Cortex of kidney (tissue), 1 donor: ENCODE data around the gene GABBR2.
"Not testable (repeated sequence)": the region's sequence is repeated elsewhere in the genome, so short reads cannot be mapped to it uniquely, and the experiment has no call there.

ENCODE experiments used
- DNase-seq: peaks from one replicate; lab custom pipeline; 2025; lab: John Stamatoyannopoulos, UW

The GABBR2 gene

DNA sequence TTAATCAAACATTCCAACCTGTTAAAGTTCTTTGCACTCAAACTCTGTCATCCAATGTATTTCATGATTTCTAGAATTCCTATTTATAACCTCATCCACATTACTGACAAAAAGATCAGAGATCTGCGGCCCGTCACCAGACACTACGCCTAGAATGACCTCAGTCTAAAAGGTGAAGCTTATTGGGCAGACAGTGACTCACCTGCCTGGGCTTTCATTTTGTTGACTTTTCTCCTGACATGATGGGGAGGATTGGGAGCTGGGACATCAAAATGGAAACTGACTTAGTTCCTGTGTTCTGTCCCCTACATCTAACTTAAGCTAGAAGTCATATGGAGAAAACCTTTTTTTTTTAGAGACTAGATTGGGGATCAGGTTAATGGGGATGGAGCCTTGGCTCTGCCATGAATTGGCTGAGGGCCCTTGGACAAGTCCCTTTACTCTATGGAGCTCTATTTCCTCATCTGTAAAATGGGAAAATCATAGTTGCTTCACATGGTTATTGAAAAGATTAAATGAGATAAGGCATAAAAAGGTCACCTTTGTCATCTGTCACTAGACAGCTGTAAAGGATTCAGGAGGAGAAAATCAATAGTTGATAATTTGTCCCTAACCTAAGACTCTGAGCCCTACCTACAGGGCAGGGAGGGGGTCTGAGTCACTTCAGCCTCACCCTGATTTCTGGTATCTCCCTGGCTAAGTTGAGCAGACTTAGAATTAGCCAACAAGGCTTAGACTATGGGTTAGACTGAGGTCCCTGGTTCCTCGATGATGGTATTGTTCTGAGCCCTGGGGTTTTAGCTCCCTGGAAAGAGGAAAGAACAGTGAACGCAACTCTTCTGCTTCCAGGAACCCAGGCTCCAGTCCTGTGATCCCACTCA lies 228.5 kb downstream of the GABBR2 start:
- DNase-seq, result no peak

DNA sequence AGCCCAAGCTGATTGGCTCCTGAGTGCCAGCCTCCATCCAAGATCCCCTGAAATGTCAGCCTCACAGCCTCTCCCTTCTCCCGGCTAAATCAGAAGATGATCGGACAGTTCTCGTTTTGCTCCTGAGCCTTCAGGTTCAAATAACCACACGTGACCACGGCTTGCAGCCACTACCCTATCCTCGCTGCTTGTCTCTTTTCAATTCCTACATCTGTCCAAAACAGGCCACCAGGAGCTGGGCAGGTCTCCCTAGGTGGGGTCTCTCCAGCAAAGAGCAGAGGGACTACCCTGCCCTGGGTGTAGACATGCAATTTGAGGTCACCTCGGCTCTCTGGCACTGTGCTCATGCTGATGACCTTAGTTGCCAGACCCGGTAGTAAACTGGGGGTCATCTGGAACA lies 229.3 kb downstream of the GABBR2 start:
- no peak for DNase-seq

DNA sequence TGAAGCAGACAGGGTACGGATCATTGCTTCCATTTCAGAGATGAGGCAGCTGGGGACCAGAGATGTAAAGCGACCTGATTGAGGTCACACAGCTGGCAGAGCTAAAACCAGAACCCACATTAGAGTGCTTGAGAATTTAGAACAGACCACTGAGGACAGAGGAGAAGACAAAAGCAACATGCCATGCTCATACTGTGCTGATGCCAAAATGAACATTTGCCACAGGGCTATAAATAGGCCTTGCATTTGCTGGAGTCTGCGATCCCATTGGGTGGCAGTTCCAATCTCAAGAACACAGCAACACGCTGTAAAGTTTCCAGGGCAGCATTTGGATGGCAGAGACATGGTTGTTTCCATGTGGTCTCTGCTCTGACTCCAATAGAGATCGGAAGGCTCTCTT lies 230.9 kb downstream of the GABBR2 start:
- no peak for DNase-seq

DNA sequence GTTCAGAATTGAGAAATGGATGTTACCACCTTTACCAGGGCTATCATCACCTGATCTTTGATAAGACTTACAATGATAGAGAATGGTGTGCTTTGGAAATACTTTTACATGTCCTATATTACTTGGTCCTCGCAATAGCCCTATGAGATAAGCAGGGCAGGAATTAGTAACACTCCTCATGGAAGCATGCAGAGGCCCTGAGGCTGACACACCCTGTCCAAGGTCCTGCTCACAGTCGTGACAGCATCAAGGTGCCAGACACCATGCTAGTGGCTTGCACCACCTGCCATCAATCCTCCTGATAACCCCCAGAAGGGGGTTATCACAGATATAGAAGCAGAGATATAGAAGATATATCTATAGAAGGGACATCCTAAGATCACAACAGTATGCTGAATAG lies 236.5 kb downstream of the GABBR2 start:
- no peak for DNase-seq

DNA sequence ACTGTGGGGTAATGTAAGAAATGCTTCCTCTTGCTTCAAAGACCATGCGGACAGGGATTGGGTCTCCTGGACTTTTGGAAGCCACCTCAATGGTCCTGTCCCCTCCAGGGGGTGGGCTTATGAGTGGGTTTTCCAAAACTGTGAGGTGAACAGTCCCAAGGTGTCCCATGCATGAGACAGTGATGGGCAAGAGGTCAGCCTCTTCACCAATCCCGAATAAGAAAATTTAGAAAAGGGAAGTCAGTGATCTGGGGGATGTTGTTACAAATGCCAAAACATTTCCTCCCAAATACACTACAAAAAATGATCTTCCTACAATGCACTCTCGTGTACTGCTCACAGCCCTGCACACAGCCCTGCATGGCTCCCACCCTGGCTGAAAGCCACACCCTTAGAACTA lies 237.6 kb downstream of the GABBR2 start:
- DNase-seq, result no peak

DNA sequence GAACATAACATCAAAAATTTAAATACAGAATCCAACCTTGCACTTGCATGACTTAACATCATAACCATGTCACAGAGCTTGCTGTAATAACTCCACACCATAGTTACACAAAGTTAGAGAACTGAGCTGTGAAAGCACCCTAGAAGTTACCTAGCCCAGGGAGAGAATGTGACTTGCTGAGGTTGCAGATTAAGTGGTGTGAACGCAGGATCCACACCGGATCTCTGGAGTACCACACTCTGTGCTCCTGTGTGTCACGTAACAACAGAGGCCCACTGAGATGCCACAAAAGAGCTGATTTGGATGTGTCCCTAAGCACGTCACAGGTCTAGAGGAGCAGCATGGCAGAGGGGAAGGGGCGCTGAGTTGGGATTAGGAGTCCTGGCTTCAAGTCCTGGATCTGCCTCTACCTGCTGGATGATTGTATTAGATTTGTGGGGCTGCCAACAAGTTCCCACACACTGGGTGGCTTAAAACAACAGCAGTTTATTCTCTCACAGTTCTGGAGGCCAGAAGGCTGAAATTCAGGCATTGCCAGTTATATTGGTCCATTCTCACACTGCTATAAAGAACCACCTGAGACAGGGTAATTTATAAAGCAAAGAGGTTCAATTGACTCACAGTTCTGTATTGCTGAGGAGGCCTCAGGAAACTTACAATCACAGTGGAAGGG lies 240.0 kb downstream of the GABBR2 start:
- no peak for DNase-seq

DNA sequence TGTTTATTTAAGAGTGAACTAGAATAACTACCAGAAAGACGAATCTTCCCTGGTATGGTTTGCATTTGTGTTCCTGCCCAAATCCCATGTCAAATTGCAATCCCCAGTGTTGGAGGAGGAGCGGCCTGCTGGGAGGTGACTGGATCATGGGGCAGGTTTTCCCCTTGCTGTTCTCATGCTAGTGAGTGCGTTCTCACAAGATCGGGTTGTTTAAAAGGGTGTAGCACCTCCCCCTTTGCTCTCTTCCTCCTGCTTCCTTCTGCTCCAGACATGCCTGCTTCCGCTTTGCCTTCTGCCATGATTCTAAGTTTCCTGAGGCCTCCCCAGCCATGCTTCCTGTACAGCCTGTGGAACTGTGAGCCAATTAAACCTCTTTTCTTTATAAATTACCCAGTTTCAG lies 242.9 kb downstream of the GABBR2 start:
- no peak for DNase-seq

DNA sequence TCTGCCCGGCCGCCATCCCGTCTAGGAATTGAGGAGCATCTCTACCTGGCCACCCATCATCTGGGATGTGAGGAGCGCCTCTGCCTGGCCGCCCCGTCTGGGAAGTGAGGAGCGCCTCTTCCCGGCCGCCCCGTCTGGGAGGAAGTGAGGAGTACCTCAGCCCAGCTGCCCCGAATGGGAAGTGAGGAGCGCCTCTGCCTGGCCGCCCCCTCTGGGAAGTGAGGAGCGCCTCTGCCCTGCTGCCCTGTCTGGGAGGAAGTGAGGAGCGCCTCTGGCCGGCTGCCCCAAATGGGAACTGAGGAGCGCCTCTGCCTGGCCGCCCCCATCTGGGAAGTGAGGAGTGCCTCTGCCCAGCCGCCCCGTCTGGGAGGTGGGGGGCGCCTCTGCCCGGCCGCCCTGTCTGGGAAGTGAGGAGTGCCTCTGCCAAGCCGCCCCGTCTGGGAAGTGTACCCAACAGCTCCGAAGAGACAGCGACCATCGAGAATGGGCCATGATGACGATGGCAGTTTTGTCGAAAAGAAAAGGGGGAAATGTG lies 244.5 kb downstream of the GABBR2 start:
- not testable (repeated sequence) for DNase-seq

DNA sequence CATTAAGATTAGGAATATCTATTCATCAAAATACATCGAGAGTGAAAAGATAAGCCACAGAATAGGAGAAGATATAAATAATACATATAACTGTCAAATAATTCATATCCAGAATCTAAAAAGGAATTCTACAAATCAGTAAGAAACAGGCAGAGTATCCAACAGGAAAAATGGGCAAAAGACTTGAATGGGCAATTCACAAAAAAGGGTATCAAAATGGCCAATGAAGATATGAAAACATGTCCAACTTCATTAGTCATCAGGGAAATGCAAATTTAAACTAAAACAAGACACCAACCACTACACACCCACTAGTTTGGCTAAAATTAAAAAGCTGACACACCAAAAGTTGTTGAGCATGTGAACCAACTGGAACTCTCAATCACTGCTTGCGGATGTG lies 246.4 kb downstream of the GABBR2 start:
- no peak for DNase-seq

DNA sequence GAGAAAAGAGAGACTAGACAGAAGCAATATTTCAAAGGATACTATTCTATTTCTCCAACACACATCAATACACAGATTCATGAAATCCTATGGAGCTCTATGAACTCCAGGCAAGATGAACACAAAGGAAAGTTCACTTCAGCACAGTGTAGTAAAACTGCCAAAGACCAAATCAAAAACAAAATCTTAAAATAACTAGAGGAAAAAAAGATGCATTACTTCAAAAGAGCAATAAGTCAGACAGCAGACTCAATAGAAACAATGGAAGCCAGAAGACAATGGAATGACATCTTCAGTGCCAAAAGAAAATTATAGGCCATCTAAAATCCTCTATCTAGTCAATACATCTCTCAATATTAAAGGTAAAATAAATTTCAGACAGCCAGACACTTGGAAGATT lies 248.0 kb downstream of the GABBR2 start:
- DNase-seq, result no peak

DNA sequence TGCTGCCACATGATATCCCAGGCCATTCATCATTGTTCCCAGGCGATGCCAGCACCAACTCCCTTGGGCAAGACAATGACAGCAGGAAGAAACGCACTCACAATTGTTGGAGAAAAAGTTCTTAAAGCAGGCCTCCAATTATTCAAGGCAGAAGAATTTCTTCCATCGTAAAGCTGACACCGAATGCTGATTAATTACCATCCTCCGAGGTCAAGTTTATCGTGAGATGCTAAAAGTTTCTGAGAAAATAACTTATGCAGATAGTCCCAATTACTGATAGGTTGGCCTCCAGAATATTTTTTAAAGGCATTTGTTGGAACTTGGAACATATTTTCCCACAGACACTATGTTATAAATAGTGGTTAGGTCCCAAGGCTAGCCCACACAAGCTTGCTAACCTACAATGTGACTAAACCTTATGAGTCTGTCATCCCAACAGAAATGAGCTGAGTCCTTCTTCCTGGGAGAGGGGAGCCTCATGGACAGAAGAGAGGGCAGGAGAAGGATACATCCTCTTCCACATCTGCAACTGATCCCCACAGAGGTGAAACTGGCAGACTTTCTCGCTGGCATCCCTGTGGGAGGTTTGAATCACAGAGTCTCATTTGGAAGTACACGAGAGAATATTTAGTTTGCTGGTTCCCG lies 250.9 kb downstream of the GABBR2 start:
- DNase-seq, result no peak

DNA sequence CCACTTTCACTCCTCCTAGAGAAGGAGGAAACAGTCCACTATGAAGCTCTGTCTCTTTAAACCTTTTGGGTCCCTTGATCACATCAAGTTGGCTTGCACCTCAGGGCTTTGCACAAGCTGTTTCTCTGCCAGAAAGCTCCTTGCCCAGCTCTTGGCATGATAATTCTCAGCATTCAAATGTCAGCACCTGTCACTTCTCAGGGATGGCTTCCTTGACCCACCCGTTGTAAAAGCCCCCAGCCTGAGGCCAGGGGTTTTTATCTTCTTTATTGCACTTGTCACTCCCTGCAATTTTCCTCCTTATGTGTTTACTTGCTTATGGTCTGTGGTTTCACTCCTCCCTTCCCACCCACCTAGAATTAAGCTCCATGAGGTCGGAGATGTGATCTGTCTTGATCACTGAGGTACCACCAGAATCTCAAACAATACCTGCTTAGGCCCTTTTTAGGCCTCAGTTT lies 252.6 kb downstream of the GABBR2 start:
- DNase-seq, result no peak

DNA sequence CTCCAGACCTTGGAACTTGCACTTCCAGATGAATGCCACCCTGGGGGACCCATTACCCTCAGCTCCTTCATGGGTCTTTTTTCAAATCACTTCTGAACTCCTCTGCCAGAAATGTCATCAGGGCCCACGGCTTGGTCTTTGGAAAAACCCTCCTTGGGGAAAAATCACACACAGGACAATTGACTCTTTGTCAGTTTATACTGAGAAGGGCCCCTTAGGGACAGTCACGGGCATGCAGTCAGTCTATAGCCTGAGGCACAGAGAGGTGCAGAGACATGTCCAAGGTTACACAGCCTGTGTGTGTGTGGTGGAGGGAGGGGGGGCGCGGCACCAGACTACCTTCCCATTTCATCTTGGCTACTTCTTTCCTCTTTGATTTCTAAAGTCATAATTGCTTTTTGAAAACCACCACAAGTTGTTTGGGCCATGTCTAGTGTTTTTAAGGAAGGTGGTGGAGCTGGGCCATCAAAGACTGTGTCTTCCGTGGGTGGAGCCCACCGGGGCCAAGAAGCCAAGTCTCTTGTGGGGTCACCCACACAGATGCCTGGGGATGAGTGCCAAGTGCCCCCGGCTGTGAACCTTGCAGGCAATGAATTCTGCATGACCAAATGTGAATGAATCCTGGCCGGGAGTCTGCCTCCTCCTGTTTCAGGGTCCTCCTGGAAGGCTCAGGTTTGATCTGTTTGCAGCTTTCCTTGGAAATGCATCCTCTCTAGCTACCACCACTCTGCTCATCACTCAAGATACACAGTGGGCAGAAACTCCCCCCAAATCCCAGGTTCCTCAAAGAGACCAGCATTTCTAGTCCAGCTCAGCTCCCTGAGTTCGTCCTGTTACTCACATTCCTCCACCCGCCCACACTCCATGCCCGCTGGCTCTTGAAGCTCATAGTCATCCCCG lies 253.2 kb downstream of the GABBR2 start:
- DNase-seq, result no peak

DNA sequence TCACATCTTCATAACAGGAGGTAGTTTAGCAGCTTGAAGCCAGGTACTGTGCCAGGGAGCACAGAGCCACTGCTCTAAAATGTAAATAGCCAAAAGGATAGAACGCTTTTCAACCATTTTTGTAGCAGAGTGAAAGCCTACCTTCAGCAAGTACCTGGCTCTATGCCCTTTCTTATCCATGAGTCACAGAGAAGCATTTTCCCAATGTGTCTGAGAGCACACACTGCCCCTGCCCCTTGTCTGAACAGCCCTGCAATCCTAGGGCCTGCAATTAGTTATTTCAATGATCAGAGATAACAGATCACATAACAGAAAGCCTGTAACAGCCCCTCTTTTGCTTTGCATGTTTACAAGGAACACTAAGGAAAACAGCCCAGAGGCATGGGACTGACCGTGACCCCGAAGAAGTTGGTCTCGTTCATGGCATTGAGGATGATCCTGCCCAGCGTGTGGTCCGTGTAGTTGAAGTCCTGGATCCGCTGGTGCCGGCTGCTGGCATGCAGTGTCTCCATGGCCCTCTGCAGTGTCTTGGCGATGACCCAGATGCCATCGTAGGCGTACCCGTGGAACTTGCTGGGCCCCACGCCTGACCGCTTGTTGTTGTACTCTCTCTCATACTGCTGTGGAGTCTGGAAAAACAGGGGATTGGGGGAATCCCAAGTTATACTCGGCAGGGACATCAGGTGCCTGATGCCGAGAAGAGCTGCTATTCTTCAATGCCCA lies 255.0 kb downstream of the GABBR2 start:
- DNase-seq, result no peak

DNA sequence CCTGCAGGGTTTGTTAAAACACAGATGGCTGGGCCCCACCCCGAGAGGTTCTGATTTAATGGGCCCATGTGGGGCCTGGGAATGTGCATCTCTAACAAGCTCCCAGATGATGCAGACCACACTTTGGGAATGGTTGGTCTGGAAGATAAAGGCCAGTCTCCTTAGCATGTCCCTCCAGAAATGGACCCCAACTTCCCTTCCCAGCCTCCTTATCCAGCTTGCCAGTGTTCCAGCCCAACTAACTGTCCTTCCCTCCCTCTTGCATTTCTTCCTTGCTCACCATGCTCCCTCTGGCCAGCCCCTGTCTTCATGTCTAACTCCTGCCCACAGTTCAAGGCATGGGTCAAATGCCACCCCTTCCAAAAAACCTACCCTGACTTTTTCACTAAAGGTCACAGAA lies 257.2 kb downstream of the GABBR2 start:
- no peak for DNase-seq

DNA sequence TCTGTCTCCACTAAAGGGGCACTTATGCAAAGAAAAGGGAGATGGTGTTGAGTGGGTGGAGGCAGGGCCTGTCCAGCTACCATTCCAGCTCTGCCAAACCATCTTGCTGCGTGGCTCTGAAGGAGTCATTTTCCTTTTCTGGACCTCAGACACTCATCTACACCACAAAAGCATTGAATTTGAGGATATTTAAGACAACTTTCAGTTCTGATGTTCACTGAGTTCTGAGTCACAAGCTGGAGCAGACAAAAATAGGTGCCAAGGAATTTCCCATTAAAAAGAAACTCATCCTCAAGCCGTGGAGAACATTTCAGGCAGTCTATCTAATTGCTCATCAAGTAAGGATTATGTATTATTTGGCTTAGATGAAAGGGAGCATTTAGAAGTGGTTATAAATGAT lies 258.2 kb downstream of the GABBR2 start:
- DNase-seq, result no peak

DNA sequence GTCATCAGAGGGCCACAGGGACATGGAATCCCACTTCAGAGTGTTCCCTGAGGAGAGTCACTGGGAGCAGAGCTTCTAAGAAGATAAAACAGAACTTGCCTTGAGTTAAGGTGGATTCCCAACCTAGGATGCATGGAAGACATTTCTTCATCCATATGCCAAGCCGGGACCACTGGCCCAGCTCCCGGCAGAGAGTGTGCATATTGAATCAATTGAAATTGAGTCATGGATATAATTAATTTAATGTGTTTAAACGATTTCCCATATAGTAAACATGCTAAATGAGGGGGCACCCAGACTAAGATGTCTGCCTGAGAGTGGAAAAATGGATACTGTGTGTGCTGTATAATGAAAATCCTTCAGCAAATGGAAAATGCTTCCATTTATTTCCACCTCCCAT lies 258.9 kb downstream of the GABBR2 start:
- DNase-seq, result no peak

DNA sequence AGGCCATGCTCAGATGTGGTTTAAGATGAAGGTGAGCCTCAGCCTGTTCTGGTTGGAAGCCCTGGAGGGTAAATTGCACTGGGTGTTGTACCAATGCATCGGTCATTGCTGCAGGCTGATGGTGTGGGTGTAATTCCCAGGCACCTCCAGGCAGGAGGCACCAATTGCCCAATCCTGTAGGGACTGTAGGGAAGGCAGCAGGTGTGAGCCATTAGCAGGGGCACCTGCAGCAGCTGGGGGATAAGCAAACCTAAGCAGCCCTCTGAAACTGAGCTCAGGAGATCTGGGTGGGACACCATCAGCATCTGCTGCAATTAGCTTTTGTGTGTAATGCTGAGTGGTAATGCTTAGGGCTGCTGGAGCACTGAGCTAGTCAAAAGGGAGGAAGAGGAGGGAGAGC lies 263.2 kb downstream of the GABBR2 start:
- no peak for DNase-seq

DNA sequence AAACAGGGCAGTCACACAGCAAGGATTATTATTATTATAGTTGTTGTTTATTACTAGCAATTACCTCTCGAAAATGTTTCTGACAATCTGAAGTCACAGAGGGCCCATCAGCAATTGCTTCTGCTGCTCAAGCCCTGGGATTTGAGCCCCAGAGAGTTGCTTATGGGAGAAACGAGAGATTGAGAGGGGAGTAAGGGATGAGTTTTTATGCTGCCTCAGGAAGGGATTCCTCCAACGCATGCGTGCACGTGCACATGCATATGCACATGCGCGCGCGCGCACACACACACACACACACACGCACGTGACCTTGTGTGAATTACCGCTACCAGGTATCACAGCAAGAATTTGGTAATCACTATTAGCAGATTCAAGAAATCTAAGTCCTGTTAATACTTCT lies 264.1 kb downstream of the GABBR2 start:
- DNase-seq, result no peak

DNA sequence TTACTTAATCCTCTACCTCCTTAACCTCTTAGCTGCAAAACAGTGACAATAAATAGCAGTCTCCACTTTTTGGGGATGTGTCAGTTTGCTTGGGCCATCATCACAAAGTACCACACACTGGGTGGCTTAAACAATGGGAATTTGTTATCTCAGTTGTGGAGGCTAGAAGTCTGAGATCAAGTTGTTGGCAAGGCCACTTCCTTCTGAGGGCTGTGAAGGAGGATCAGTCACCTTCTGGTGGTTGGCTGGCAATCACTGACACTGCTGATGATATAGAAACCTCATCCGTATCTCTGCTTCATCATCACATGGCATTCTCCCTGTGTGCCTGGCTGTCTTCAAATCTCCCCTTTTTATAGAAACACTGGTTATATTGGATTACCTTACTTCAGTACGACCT lies 266.2 kb downstream of the GABBR2 start:
- DNase-seq, result no peak

DNA sequence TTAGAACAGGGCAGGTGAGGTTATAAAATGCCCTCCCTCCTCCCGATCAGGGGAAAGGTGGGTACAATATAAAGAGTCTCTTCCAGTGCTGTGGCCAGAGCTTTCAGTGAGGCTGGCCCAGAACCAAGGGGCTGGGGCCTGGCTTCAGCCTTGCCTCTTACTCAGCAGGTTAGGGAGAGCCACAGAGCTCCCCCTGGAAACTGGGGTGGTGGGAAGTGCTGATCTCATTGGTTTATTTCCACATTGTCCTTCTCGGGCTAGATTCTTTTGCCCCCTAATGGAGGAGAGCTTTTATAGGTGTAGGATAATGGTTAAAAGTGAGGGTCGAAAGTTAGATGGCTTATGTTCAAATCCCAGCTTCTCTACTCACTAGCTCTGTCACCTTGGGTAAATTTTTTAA lies 266.6 kb downstream of the GABBR2 start:
- no peak for DNase-seq
